GM23338 (cell line): ENCODE data around the gene HSPA1A. TPM values are rescaled to one million over a fixed set of nuclear protein-coding genes. Genes with fewer than 3 reads are reported as not detected.

Source experiments
- ATAC-seq: fragments of 200-7000 bp; cut with Tn5 transposase; 3 replicates; pipeline ENCODE4 v1.9.1; 2020
- DNase-seq: peaks from one replicate; pipeline ENCODE4 v3.0.0-alpha.2; 2015; ENCODE audit warnings: low spot score
- H2AFZ ChIP-seq: fragments of 200-600 bp; sonication (generic); 2 replicates; pipeline ENCODE4 v1.8.0; 2016; ENCODE audit warnings: antibody characterized with exemption, mild to moderate bottlenecking, moderate library complexity
- H3F3A ChIP-seq: fragments of 200-600 bp; sonication (generic); replicated peaks from 2 replicates; pipeline ENCODE4 v1.8.0; 2017; ENCODE audit warnings: antibody characterized with exemption, mixed run types, low read depth
- H3K27ac ChIP-seq: fragments of 200-600 bp; sonication (generic); 2 replicates; pipeline ENCODE4 v1.6.1; 2016; ENCODE audit warnings: low read depth
- H3K27me3 ChIP-seq: fragments of 200-600 bp; sonication (generic); 2 replicates; pipeline ENCODE4 v1.8.0; 2016; ENCODE audit warnings: mild to moderate bottlenecking, mixed run types, moderate library complexity; ENCODE audit not compliant: insufficient read depth
- H3K36me3 ChIP-seq: fragments of 200-600 bp; sonication (generic); 2 replicates; pipeline ENCODE4 v1.8.0; 2016; ENCODE audit warnings: mild to moderate bottlenecking; ENCODE audit not compliant: insufficient read depth
- H3K4me1 ChIP-seq: fragments of 200-600 bp; sonication (generic); 2 replicates; pipeline ENCODE4 v1.8.0; 2016; ENCODE audit warnings: mild to moderate bottlenecking, moderate library complexity; ENCODE audit not compliant: insufficient read depth
- H3K4me2 ChIP-seq: fragments of 200-600 bp; sonication (generic); 2 replicates; pipeline ENCODE4 v1.7.1; 2017; ENCODE audit warnings: mixed run types
- H3K4me3 ChIP-seq: fragments of 200-600 bp; sonication (generic); 2 replicates; pipeline ENCODE4 v1.6.1; 2016; ENCODE audit warnings: mixed run types
- H3K79me2 ChIP-seq: fragments of 200-600 bp; sonication (generic); replicated peaks from 2 replicates; pipeline ENCODE4 v1.8.0; 2017; ENCODE audit warnings: mild to moderate bottlenecking; ENCODE audit not compliant: insufficient read depth
- H3K9me2 ChIP-seq: fragments of 200-600 bp; sonication (generic); 2 replicates; pipeline ENCODE4 v1.8.0; 2017; ENCODE audit not compliant: insufficient read depth
- H4K20me1 ChIP-seq: fragments of 200-600 bp; sonication (generic); replicated peaks from 2 replicates; pipeline ENCODE4 v1.8.0; 2017; ENCODE audit warnings: mild to moderate bottlenecking; ENCODE audit not compliant: insufficient read depth
- H3K27ac Mint-ChIP-seq: 2 replicates; pipeline ENCODE4 v1.8.0; 2020; ENCODE audit warnings: inconsistent platforms, mild to moderate bottlenecking, moderate library complexity, mixed read lengths
- H3K27me3 Mint-ChIP-seq: 3 replicates; pipeline ENCODE4 v1.8.0; 2022; ENCODE audit warnings: low read depth, mild to moderate bottlenecking, moderate library complexity, mixed read lengths, inconsistent platforms; ENCODE audit not compliant: insufficient read depth, poor library complexity
- H3K36me3 Mint-ChIP-seq: 3 replicates; pipeline ENCODE4 v1.8.0; 2021; ENCODE audit warnings: low read depth, mild to moderate bottlenecking, inconsistent platforms, moderate library complexity, mixed read lengths
- H3K4me1 Mint-ChIP-seq: 3 replicates; pipeline ENCODE4 v1.8.0; 2020; ENCODE audit warnings: mild to moderate bottlenecking, inconsistent platforms, mixed read lengths
- H3K4me3 Mint-ChIP-seq: 3 replicates; pipeline ENCODE4 v1.8.0; 2021; ENCODE audit warnings: moderate library complexity, mild to moderate bottlenecking, inconsistent platforms, mixed read lengths
- H3K9me3 Mint-ChIP-seq: 3 replicates; pipeline ENCODE4 v1.8.0; 2020; ENCODE audit warnings: moderate library complexity, mild to moderate bottlenecking, inconsistent platforms, mixed read lengths
- CREB1 ChIP-seq: fragments of 250-450 bp; sonication (Bioruptor Pico); IDR thresholded peaks from 2 replicates; pipeline ENCODE4 v1.5.0; 2020; ENCODE audit warnings: low read depth, mild to moderate bottlenecking, moderate library complexity
- CTCF ChIP-seq, 2 experiments: fragments of 200-600 bp in 1 of 2; sonication (generic) in 1 of 2; conservative IDR thresholded peaks; 2 replicates each; pipeline versions ENCODE4 v1.5.1 to v1.6.1; 2016 to 2017; ENCODE audit warnings: antibody characterized with exemption in 2 of 2, low read depth in 2 of 2, mild to moderate bottlenecking in 2 of 2, moderate library complexity in 1 of 2
- ETS1 ChIP-seq: IDR thresholded peaks from 2 replicates; pipeline ENCODE4 v1.6.1; 2016; ENCODE audit warnings: antibody characterized with exemption
- EZH2 ChIP-seq: fragments of 200-600 bp; sonication (generic); IDR thresholded peaks from one replicate; pipeline ENCODE4 v1.8.0; 2017; ENCODE audit warnings: antibody characterized with exemption, mild to moderate bottlenecking, low read depth; ENCODE audit not compliant: unreplicated experiment
- EZH2phosphoT487 ChIP-seq: fragments of 200-600 bp; sonication (generic); IDR thresholded peaks from one replicate; pipeline ENCODE4 v1.8.1; 2018; ENCODE audit warnings: antibody characterized with exemption; ENCODE audit not compliant: unreplicated experiment
- JUNB ChIP-seq: IDR thresholded peaks from one replicate; pipeline ENCODE4 v1.6.1; 2016; ENCODE audit warnings: antibody characterized with exemption; ENCODE audit not compliant: unreplicated experiment
- NANOG ChIP-seq: IDR thresholded peaks from 2 replicates; pipeline ENCODE4 v1.6.1; 2016; ENCODE audit warnings: antibody characterized with exemption, borderline replicate concordance
- POLR2AphosphoS5 ChIP-seq: IDR thresholded peaks from 2 replicates; pipeline ENCODE4 v1.6.1; 2016; ENCODE audit warnings: antibody characterized with exemption, low read depth
- STAT1 ChIP-seq: IDR thresholded peaks from one replicate; pipeline ENCODE4 v1.6.1; 2016; ENCODE audit warnings: antibody characterized with exemption; ENCODE audit not compliant: unreplicated experiment
- ZNF114 ChIP-seq: fragments of 250-450 bp; sonication (Bioruptor Pico); IDR thresholded peaks from 2 replicates; pipeline ENCODE4 v1.5.0; 2020; ENCODE audit warnings: mild to moderate bottlenecking, moderate library complexity
- ZNF331 ChIP-seq: fragments of 250-450 bp; sonication (Bioruptor Pico); IDR thresholded peaks from 2 replicates; pipeline ENCODE4 v1.5.0; 2020; ENCODE audit warnings: low read depth, mild to moderate bottlenecking, moderate library complexity
- ZNF462 ChIP-seq: fragments of 250-450 bp; sonication (Bioruptor Pico); IDR thresholded peaks from 2 replicates; pipeline ENCODE4 v1.5.0; 2020; ENCODE audit warnings: mild to moderate bottlenecking, moderate library complexity
- polyA plus RNA-seq: library from polyadenylated mRNA; unstranded; fragments of >200 nt; fragmentation: Nextera tagmentation; extraction: Ambion mirVana; gene quantifications from 2 replicates; pipeline ENCODE4 v1.2.1, GENCODE V29; 2016
- total RNA-seq: library from RNA; depleted of rRNA; stranded (reverse); fragments of >200 nt; shearing (Covaris generic); gene quantifications from 2 replicates; pipeline ENCODE4 v1.2.3, GENCODE V29; 2014

The HSPA1A gene
- total and polyA plus RNA-seq, 2 experiments from 2014 or later: 36.1 to 57.1 TPM

GRCh38 chr6:31860349-31860748 is 45.0 kb downstream of the HSPA1A start:
- Mint-ChIP-seq H3K4me3 (no peak overlapping the region), H3K9me3 (peaks cover 9% of the 10 kb centered on the region), H3K27me3 (peaks cover 18% of the 10 kb centered on the region), H3K27ac (no peak overlapping the region), H3K4me1 (peaks cover 8% of the 10 kb centered on the region), H3K36me3 (peaks cover 25% of the 10 kb centered on the region)
- Histone ChIP-seq H3K27me3 (no peaks in the 10 kb centered on the region), H3K36me3 (no peaks in the 10 kb centered on the region), H3K4me1 (peaks cover 12% of the 10 kb centered on the region; the same call in 1 of the 2 replicates), H3K27ac (no peak overlapping the region), H4K20me1 (peaks cover 3% of the 10 kb centered on the region; the same call in 1 of the 2 replicates), H3K79me2 (peaks cover 8% of the 10 kb centered on the region; the same call in 1 of the 2 replicates), H3K4me3 (no peak overlapping the region), H3F3A (peaks cover 12% of the 10 kb centered on the region; the same call in 1 of the 2 replicates), H3K4me2 (no peak overlapping the region), H2AFZ (no peak overlapping the region), H3K9me2 (no peaks in the 10 kb centered on the region)
- TF ChIP-seq CREB1 (CRISPR knock-in tag): no peak
- TF ChIP-seq STAT1: no peak
- no peak for TF ChIP-seq JUNB
- TF ChIP-seq ZNF462 (CRISPR knock-in tag): no peak
- TF ChIP-seq NANOG: no peak
- TF ChIP-seq EZH2phosphoT487: no peak
- TF ChIP-seq CTCF (conservative IDR thresholded peaks at IDR 0.05; ENCODE audit: low read depth in 2 of 2): no peak
- TF ChIP-seq ZNF331 (CRISPR knock-in tag): no peak
- TF ChIP-seq POLR2AphosphoS5: no peak
- no peak for TF ChIP-seq ZNF114 (CRISPR knock-in tag)
- no peak for TF ChIP-seq ETS1
- TF ChIP-seq EZH2: no peak
- ATAC-seq: no peak
- DNase-seq: no peak
